HCT116 (cell line): ENCODE measurements around the gene GPHN. TPM values are rescaled to one million over a fixed set of nuclear protein-coding genes. Genes with fewer than 3 reads are reported as not detected.

Experiments
- ATAC-seq: fragments of 200-7000 bp; cut with Tn5 transposase; 2 replicates; pipeline ENCODE4 v1.9.1; 2020; ENCODE audit warnings: mild to moderate bottlenecking, moderate library complexity
- BruUV-seq: library from RNA; stranded (reverse); fragments of 400-500 nt; replicated peaks from 2 replicates; lab custom pipeline; 2021; lab: Mats Ljungman, UMichigan
- CTCF ChIA-PET: fragments of 300-600 bp; sonication (Branson Sonifier 250); formaldehyde crosslinking; loops from one replicate; lab custom pipeline; 2021; ENCODE audit warnings: antibody characterized with exemption; lab: Charles Lee
- POLR2A ChIA-PET: fragments of 300-600, 350-600 bp; sonication (Branson Sonifier 250); formaldehyde crosslinking; loops from one replicate; lab custom pipeline; 2021; ENCODE audit warnings: antibody characterized with exemption; lab: Charles Lee
- RAD21 ChIA-PET, 2 experiments: fragments of 300-600 bp; sonication (Branson Sonifier 250); formaldehyde crosslinking; loops; one replicate each; lab custom pipeline; 2023; ENCODE audit warnings: low total read pairs in 2 of 2; ENCODE audit not compliant: uncharacterized antibody in 2 of 2, unreplicated experiment in 2 of 2, low non-redundant PET in 1 of 2; lab: Charles Lee
- DNase-seq: peaks from one replicate; pipeline ENCODE4 v3.0.0-alpha.2; 2010; ENCODE audit warnings: low read depth, low spot score
- H2AFZ ChIP-seq: fragments of 200-600 bp; shearing (Covaris generic), sonication (generic); 2 replicates; pipeline ENCODE4 v1.6.1; 2017; ENCODE audit warnings: low read depth, mixed run types, mixed read lengths, antibody characterized with exemption, low read length; ENCODE audit not compliant: poor library complexity, severe bottlenecking
- H3K27ac ChIP-seq: 2 replicates; pipeline ENCODE4 v1.5.1; 2012; ENCODE audit warnings: low read depth, low read length
- H3K27me3 ChIP-seq: fragments of 200-600 bp; sonication (generic); 2 replicates; pipeline ENCODE4 v1.6.1; 2016; ENCODE audit warnings: mixed run types, low read length, mixed read lengths; ENCODE audit not compliant: insufficient read depth
- H3K36me3 ChIP-seq, 2 experiments: fragments of 200-500 bp in 1 of 2; fragments of 200-600 bp in 1 of 2; sonication (Bioruptor generic) in 1 of 2; sonication (generic) in 1 of 2; 2 replicates each; pipeline versions ENCODE4 v1.5.1 to v1.6.1; 2014 to 2016; ENCODE audit warnings: low read length in 2 of 2, inconsistent platforms in 1 of 2, mixed read lengths in 1 of 2, mixed run types in 1 of 2; ENCODE audit not compliant: insufficient read depth in 2 of 2, control insufficient read depth in 1 of 2
- H3K4me1 ChIP-seq, 2 experiments: fragments of 200-600 bp in 1 of 2; sonication (generic) in 1 of 2; 2 replicates each; pipeline versions ENCODE4 v1.5.1 to v1.6.1; 2012 to 2017; ENCODE audit warnings: low read length in 2 of 2, inconsistent platforms in 1 of 2, mild to moderate bottlenecking in 1 of 2, mixed read lengths in 1 of 2, mixed run types in 1 of 2, moderate library complexity in 1 of 2; ENCODE audit not compliant: insufficient read depth in 2 of 2, control insufficient read depth in 1 of 2
- H3K4me2 ChIP-seq: fragments of 200-600 bp; sonication (generic); 2 replicates; pipeline ENCODE4 v1.6.1; 2017; ENCODE audit warnings: mixed run types, low read length, mixed read lengths
- H3K4me3 ChIP-seq, 2 experiments: fragments of 200-600 bp in 1 of 2; sonication (generic) in 1 of 2; replicated peaks in 1 of 2; 2 replicates each; pipeline ENCODE4 v1.5.1; 2011 to 2016; ENCODE audit warnings: low read length in 2 of 2, control low read depth in 1 of 2, low read depth in 1 of 2, mild to moderate bottlenecking in 1 of 2, mixed read lengths in 1 of 2, mixed run types in 1 of 2
- H3K79me2 ChIP-seq: fragments of 200-600 bp; sonication (generic); 2 replicates; pipeline ENCODE4 v1.6.1; 2017; ENCODE audit warnings: mild to moderate bottlenecking, mixed run types, low read length, moderate library complexity, mixed read lengths; ENCODE audit not compliant: insufficient read depth
- H3K9ac ChIP-seq: fragments of 200-600 bp; sonication (generic); 2 replicates; pipeline ENCODE4 v1.6.1; 2016; ENCODE audit warnings: low read length, mixed read lengths
- H3K9me2 ChIP-seq: fragments of 200-600 bp; sonication (generic), shearing (Covaris generic); 2 replicates; pipeline ENCODE4 v1.6.1; 2017; ENCODE audit warnings: mixed run types, mild to moderate bottlenecking, moderate library complexity; ENCODE audit not compliant: insufficient read depth
- H3K9me3 ChIP-seq, 2 experiments: fragments of 200-500 bp in 1 of 2; fragments of 200-600 bp in 1 of 2; sonication (Bioruptor generic) in 1 of 2; sonication (generic) in 1 of 2; 2 replicates each; pipeline ENCODE4 v1.6.1; 2014 to 2017; ENCODE audit warnings: low read length in 2 of 2, mixed read lengths in 2 of 2, inconsistent platforms in 1 of 2, low read depth in 1 of 2, mild to moderate bottlenecking in 1 of 2, mixed run types in 1 of 2, moderate library complexity in 1 of 2; ENCODE audit not compliant: control insufficient read depth in 1 of 2, insufficient read depth in 1 of 2
- H4K20me1 ChIP-seq: fragments of 200-600 bp; sonication (generic), shearing (Covaris generic); 2 replicates; pipeline ENCODE4 v1.6.1; 2017; ENCODE audit warnings: mixed run types, mild to moderate bottlenecking, moderate library complexity; ENCODE audit not compliant: insufficient read depth
- ATF3 ChIP-seq: IDR thresholded peaks from 2 replicates; pipeline ENCODE4 v1.6.1; 2012
- CBX3 ChIP-seq: IDR thresholded peaks from 2 replicates; pipeline ENCODE4 v1.6.1; 2012; ENCODE audit warnings: low read depth
- ELF1 ChIP-seq: IDR thresholded peaks from 2 replicates; pipeline ENCODE4 v1.6.1; 2012; ENCODE audit warnings: low read depth, borderline replicate concordance
- EZH2 ChIP-seq: fragments of 200-600 bp; sonication (generic); IDR thresholded peaks from 2 replicates; pipeline ENCODE4 v1.6.1; 2017; ENCODE audit warnings: antibody characterized with exemption, mixed run types
- EZH2phosphoT487 ChIP-seq: fragments of 200-600 bp; IDR thresholded peaks from 2 replicates; pipeline ENCODE4 v1.6.1; 2018; ENCODE audit warnings: antibody characterized with exemption, borderline replicate concordance
- FOSL1 ChIP-seq: IDR thresholded peaks from 2 replicates; pipeline ENCODE4 v1.6.1; 2012; ENCODE audit warnings: low read depth
- SRF ChIP-seq: IDR thresholded peaks from 2 replicates; pipeline ENCODE4 v1.6.1; 2012; ENCODE audit warnings: low read depth
- ZFX ChIP-seq: fragments of 450-650 bp; IDR thresholded peaks from 2 replicates; pipeline ENCODE4 v1.6.1; 2017
- ZNF274 ChIP-seq: fragments of 200-500 bp; sonication (Bioruptor generic); IDR thresholded peaks from 2 replicates; pipeline ENCODE4 v1.6.1; 2014; ENCODE audit warnings: mild to moderate bottlenecking, low read depth, low read length, inconsistent platforms
- intact Hi-C: fragments of 100-400 bp; cut with micrococcal nuclease; formaldehyde crosslinking; loops from 2 replicates; pipeline ENCODE4 v1.10.0; 2022
- total RNA-seq: library from RNA; stranded (reverse); gene quantifications from one replicate; pipeline ENCODE4 v1.2.1, GENCODE V29; 2021; ENCODE audit not compliant: unreplicated experiment
- TF ChIP-seq, protein P1 (sequence below): IDR thresholded peaks from 2 replicates; pipeline ENCODE4 v1.6.1; 2012; ENCODE audit warnings: low read depth
- TF ChIP-seq, protein P2 (sequence below), 3 experiments: fragments of 200-600 bp in 1 of 3; sonication (generic) in 1 of 3; IDR thresholded peaks in 2 of 3; conservative IDR thresholded peaks in 1 of 3; 2 replicates each; pipeline ENCODE4 v1.5.1; 2012 to 2017; ENCODE audit warnings: low read depth in 2 of 3, low read length in 2 of 3, antibody characterized with exemption in 1 of 3, borderline replicate concordance in 1 of 3, control low read depth in 1 of 3, mild to moderate bottlenecking in 1 of 3, mixed read lengths in 1 of 3, mixed run types in 1 of 3, moderate library complexity in 1 of 3; ENCODE audit not compliant: insufficient read depth in 1 of 3

The GPHN gene
- total RNA-seq, 1 experiment from 2014 or later, result 43.8 TPM

GRCh38 chr14:66619952-66620351 lies 112.0 kb downstream of the GPHN start:
- Histone ChIP-seq H3K9me3 (no peaks in the 10 kb centered on the region), H3K27ac (no peak overlapping the region), H3K4me1 (no peaks in the 10 kb centered on the region), H3K79me2 (peaks cover 55% of the 10 kb centered on the region), H3K36me3 (no peaks in the 10 kb centered on the region), H3K4me3 (no peak overlapping the region), H3K27me3 (no peaks in the 10 kb centered on the region), H2AFZ (no peak overlapping the region), H3K9ac (no peak overlapping the region), H3K9me2 (no peaks in the 10 kb centered on the region), H4K20me1 (peaks cover 4% of the 10 kb centered on the region; the same call in 1 of the 2 replicates), H3K4me2 (no peak overlapping the region)
- POLR2A ChIA-PET, result no interaction called here
- intact Hi-C loops, result loop anchor here (5.0 to 10.0 kb wide), 2 partner anchors 125 to 1082 kb away; partner anchors contain the start of gene RDH12
- CTCF ChIA-PET, result no interaction called here
- BruUV-seq, result no TSS peak
- TF ChIP-seq, protein P1, sequence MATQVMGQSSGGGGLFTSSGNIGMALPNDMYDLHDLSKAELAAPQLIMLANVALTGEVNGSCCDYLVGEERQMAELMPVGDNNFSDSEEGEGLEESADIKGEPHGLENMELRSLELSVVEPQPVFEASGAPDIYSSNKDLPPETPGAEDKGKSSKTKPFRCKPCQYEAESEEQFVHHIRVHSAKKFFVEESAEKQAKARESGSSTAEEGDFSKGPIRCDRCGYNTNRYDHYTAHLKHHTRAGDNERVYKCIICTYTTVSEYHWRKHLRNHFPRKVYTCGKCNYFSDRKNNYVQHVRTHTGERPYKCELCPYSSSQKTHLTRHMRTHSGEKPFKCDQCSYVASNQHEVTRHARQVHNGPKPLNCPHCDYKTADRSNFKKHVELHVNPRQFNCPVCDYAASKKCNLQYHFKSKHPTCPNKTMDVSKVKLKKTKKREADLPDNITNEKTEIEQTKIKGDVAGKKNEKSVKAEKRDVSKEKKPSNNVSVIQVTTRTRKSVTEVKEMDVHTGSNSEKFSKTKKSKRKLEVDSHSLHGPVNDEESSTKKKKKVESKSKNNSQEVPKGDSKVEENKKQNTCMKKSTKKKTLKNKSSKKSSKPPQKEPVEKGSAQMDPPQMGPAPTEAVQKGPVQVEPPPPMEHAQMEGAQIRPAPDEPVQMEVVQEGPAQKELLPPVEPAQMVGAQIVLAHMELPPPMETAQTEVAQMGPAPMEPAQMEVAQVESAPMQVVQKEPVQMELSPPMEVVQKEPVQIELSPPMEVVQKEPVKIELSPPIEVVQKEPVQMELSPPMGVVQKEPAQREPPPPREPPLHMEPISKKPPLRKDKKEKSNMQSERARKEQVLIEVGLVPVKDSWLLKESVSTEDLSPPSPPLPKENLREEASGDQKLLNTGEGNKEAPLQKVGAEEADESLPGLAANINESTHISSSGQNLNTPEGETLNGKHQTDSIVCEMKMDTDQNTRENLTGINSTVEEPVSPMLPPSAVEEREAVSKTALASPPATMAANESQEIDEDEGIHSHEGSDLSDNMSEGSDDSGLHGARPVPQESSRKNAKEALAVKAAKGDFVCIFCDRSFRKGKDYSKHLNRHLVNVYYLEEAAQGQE, result no peak
- TF ChIP-seq FOSL1 (no peak), ZFX (no peak), SRF (no peak), ATF3 (no peak), EZH2 (no peak), EZH2phosphoT487 (no peak), ZNF274 (no peak), ELF1 (no peak), CBX3 (no peak)
- TF ChIP-seq, protein P2, sequence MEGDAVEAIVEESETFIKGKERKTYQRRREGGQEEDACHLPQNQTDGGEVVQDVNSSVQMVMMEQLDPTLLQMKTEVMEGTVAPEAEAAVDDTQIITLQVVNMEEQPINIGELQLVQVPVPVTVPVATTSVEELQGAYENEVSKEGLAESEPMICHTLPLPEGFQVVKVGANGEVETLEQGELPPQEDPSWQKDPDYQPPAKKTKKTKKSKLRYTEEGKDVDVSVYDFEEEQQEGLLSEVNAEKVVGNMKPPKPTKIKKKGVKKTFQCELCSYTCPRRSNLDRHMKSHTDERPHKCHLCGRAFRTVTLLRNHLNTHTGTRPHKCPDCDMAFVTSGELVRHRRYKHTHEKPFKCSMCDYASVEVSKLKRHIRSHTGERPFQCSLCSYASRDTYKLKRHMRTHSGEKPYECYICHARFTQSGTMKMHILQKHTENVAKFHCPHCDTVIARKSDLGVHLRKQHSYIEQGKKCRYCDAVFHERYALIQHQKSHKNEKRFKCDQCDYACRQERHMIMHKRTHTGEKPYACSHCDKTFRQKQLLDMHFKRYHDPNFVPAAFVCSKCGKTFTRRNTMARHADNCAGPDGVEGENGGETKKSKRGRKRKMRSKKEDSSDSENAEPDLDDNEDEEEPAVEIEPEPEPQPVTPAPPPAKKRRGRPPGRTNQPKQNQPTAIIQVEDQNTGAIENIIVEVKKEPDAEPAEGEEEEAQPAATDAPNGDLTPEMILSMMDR (IDR thresholded peaks at IDR 0.05 in 2 of 3, conservative IDR thresholded peaks at IDR 0.05 in 1 of 3; ENCODE audit: borderline replicate concordance in 1 of 3, insufficient read depth in 1 of 3, low read depth in 2 of 3, low read length in 2 of 3), result no peak
- RAD21 ChIA-PET, result no interaction called here
- ATAC-seq, result no peak
- no peak for DNase-seq
